ENCODE results near the gene MYO10.
A peak's percentile ranks its signal among the peaks of the same experiment; 100 is the strongest.
"Not testable (repeated sequence)": the region's sequence is repeated elsewhere in the genome, so short reads cannot be mapped to it uniquely, and the experiment has no call there.

MYO10 gene

DNA sequence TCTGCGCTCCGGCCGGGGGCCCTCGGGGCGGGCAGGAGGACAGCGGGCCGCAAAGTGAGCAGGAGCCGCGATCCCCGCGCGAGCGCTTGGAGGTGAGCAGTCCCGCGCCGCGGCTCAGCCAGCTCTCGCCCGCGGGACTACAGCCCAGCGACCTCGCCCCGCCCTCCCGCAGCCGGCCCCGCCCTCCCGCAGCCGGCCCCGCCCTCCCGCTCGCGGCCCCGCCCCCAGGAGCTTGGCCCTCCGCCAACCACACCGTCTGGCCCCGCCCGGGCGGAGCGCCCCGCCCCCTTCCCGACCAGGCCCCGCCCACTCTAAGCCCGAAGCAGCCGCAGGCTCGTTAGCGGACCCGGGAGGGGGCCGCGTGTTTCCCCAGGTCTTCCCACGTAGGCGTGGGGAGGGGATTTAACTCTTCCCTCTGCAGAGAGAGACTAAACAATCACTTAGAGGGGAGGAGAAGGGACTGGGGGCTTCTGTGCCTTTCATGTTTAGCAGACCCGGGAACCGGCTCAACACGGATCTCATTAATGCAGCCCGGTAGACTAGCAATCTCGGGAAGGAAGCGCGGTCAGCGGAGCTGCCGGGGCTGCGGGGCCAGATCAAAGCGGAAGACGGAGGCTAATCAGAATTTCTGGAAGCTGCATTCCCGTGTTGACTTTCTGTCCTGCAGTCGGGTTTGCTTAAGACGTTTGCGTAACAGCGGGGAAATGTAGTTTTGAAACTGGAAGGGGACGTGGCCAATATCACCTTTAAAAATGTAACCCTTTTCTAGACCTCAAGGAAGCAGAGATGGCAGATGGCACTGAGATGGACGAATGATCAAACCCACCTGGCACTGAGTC lies at the start of gene MYO10:
Gene MYO10, minus strand, starts transcription at position 139 of the 839 bp plus-strand sequence. CDS start 480 bp downstream, outside the sequence.
- peak within 1 kb of the TSS; percentile 80 for H3K4me3 ChIP-seq (ENCODE audit: insufficient read length, low read depth)
- H3K27me3 ChIP-seq (ENCODE audit: insufficient read depth, insufficient read length): peaks cover 54% of the 10 kb centered on the region
- H3K4me1 ChIP-seq (ENCODE audit: insufficient read depth, insufficient read length): peaks cover under 1% of the 10 kb centered on the region
- no peak for TF ChIP-seq YY1 (IDR thresholded peaks at IDR 0.05; ENCODE audit: insufficient read depth, insufficient read length)
- TF ChIP-seq ZNF274 (IDR thresholded peaks at IDR 0.05; ENCODE audit: low read depth, low read length): no peak
- TF ChIP-seq SUZ12 (IDR thresholded peaks at IDR 0.05; ENCODE audit: extremely low read depth, insufficient read depth, insufficient read length): no peak
- DNase-seq (ENCODE audit: low read depth, low spot score): peak; percentile 48
- H3K9me3 ChIP-seq (ENCODE audit: insufficient read depth, low read length): no peaks in the 10 kb centered on the region
- peaks cover 6% of the 10 kb centered on the region for H3K36me3 ChIP-seq (ENCODE audit: insufficient read depth, insufficient read length, low read length)
- H3K9ac ChIP-seq (ENCODE audit: insufficient read length, low read depth): peak within 1 kb of the TSS; percentile 81

DNA sequence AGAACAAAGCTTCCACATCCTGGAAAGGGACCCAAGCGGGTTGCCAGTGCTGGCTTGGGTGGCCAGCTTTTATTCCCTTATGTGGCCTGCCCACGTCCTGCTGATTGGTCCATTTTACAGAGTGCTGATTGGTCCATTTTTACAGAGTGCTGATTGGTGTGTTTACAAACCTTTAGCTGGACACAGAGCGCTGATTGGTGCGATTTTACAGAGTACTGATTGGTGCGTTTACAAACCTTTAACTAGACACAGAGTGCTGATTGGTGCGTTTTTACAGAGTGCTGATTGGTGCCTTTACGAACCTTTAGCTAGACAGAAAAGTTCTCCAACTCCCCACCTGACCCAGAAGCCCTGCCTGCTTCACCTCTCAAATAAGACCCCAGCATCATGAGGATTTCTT lies 49.2 kb upstream of the MYO10 start:
- not testable (repeated sequence) for DNase-seq (ENCODE audit: low read depth, low spot score); H3K9ac ChIP-seq (ENCODE audit: insufficient read length, low read depth); H3K27me3 ChIP-seq (ENCODE audit: insufficient read depth, insufficient read length); H3K36me3 ChIP-seq (ENCODE audit: insufficient read depth, insufficient read length, low read length); H3K4me3 ChIP-seq (ENCODE audit: insufficient read length, low read depth); H3K4me1 ChIP-seq (ENCODE audit: insufficient read depth, insufficient read length); H3K9me3 ChIP-seq (ENCODE audit: insufficient read depth, low read length)

- DNase-seq (ENCODE audit: low read depth, low spot score): no peak
- no peak for TF ChIP-seq SUZ12 (IDR thresholded peaks at IDR 0.05; ENCODE audit: extremely low read depth, insufficient read depth, insufficient read length)
- no peak for TF ChIP-seq ZNF274 (IDR thresholded peaks at IDR 0.05; ENCODE audit: low read depth, low read length)
- no peak for TF ChIP-seq YY1 (IDR thresholded peaks at IDR 0.05; ENCODE audit: insufficient read depth, insufficient read length)
- no peak overlapping the region for H3K9ac ChIP-seq (ENCODE audit: insufficient read length, low read depth)
- no peaks in the 10 kb centered on the region for H3K4me1 ChIP-seq (ENCODE audit: insufficient read depth, insufficient read length)
- no peak overlapping the region for H3K4me3 ChIP-seq (ENCODE audit: insufficient read length, low read depth)
- H3K36me3 ChIP-seq (ENCODE audit: insufficient read depth, insufficient read length, low read length): no peaks in the 10 kb centered on the region
- H3K27me3 ChIP-seq (ENCODE audit: insufficient read depth, insufficient read length): no peaks in the 10 kb centered on the region
- H3K9me3 ChIP-seq (ENCODE audit: insufficient read depth, low read length): 0 out of 2 replicates have a peak, but pooled peaks cover 6% of the 10 kb centered on the region
These were observed 47.9 kb upstream of the MYO10 start for GRCh38 chr5:16983972-16984371.

DNA sequence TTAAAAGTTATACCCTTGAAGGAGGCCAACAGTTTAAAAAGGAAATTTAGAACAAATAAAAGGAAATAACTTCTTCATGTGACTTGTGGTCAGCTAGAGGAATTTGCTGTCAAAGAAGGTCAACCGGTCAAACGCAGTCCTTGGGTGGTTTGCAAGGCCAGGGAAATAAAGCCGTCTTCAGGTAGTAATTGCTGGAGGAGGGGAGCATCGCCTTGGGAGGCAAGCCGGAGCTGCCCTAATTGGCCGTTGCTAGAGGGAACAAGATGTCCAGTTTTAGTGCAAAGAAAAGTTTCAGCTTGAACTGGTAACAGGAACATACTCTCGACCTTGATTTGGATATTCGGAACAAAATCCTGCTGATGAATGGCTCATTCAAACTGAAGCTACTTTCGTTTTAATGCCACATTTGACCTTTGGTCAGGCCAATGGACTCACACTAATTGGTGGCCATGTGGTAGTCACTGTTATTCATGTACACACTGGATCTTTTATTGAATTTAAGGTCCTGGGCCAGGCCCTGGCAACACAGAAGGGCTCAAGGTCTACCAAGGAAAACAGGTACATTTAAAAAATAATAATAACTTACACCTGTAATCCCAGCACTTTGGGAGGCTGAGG lies 47.0 kb upstream of the MYO10 start:
- H3K27me3 ChIP-seq (ENCODE audit: insufficient read depth, insufficient read length): no peaks in the 10 kb centered on the region
- no peak overlapping the region for H3K9ac ChIP-seq (ENCODE audit: insufficient read length, low read depth)
- no peaks in the 10 kb centered on the region for H3K36me3 ChIP-seq (ENCODE audit: insufficient read depth, insufficient read length, low read length)
- H3K4me3 ChIP-seq (ENCODE audit: insufficient read length, low read depth): no peak overlapping the region
- TF ChIP-seq YY1 (IDR thresholded peaks at IDR 0.05; ENCODE audit: insufficient read depth, insufficient read length) (no peak), ZNF274 (IDR thresholded peaks at IDR 0.05; ENCODE audit: low read depth, low read length) (no peak), SUZ12 (IDR thresholded peaks at IDR 0.05; ENCODE audit: extremely low read depth, insufficient read depth, insufficient read length) (no peak)
- DNase-seq (ENCODE audit: low read depth, low spot score): no peak
- 0 out of 2 replicates have a peak, but pooled peaks cover 6% of the 10 kb centered on the region for H3K9me3 ChIP-seq (ENCODE audit: insufficient read depth, low read length)
- H3K4me1 ChIP-seq (ENCODE audit: insufficient read depth, insufficient read length): no peaks in the 10 kb centered on the region

GRCh38 chr5:16981700-16982099 lies 45.6 kb upstream of the MYO10 start:
- no peak overlapping the region for H3K4me3 ChIP-seq (ENCODE audit: insufficient read length, low read depth)
- no peak overlapping the region for H3K9ac ChIP-seq (ENCODE audit: insufficient read length, low read depth)
- H3K27me3 ChIP-seq (ENCODE audit: insufficient read depth, insufficient read length): no peaks in the 10 kb centered on the region
- H3K9me3 ChIP-seq (ENCODE audit: insufficient read depth, low read length): 0 out of 2 replicates have a peak, but pooled peaks cover 6% of the 10 kb centered on the region
- no peaks in the 10 kb centered on the region for H3K4me1 ChIP-seq (ENCODE audit: insufficient read depth, insufficient read length)
- no peaks in the 10 kb centered on the region for H3K36me3 ChIP-seq (ENCODE audit: insufficient read depth, insufficient read length, low read length)
- DNase-seq (ENCODE audit: low read depth, low spot score): no peak
- no peak for TF ChIP-seq ZNF274 (IDR thresholded peaks at IDR 0.05; ENCODE audit: low read depth, low read length)
- TF ChIP-seq SUZ12 (IDR thresholded peaks at IDR 0.05; ENCODE audit: extremely low read depth, insufficient read depth, insufficient read length): no peak
- no peak for TF ChIP-seq YY1 (IDR thresholded peaks at IDR 0.05; ENCODE audit: insufficient read depth, insufficient read length)

DNA sequence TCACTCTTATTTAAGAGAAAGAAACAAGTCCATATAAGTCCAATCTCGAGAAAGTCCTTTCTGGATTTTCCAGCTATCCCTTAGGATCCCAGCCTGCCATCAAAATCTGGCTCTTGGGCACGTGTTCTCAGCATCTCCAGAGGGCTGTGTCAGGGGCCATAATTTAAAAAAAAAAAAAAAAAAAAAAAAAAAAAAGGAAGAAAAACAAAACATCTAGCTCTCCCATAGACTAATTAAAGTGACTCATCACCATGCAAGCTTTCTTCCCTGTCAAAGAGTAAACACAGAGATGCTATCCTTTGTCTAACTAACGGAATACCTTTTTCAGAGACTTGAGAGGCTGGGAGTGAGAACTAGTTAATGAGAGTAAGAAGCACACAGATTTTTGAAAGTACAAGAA lies 44.9 kb upstream of the MYO10 start:
- no peak for TF ChIP-seq SUZ12 (IDR thresholded peaks at IDR 0.05; ENCODE audit: extremely low read depth, insufficient read depth, insufficient read length)
- TF ChIP-seq ZNF274 (IDR thresholded peaks at IDR 0.05; ENCODE audit: low read depth, low read length): no peak
- no peak overlapping the region for H3K4me3 ChIP-seq (ENCODE audit: insufficient read length, low read depth)
- no peak for DNase-seq (ENCODE audit: low read depth, low spot score)
- no peaks in the 10 kb centered on the region for H3K4me1 ChIP-seq (ENCODE audit: insufficient read depth, insufficient read length)
- H3K9ac ChIP-seq (ENCODE audit: insufficient read length, low read depth): no peak overlapping the region
- H3K9me3 ChIP-seq (ENCODE audit: insufficient read depth, low read length): 0 out of 2 replicates have a peak, but pooled peaks cover 6% of the 10 kb centered on the region
- no peaks in the 10 kb centered on the region for H3K27me3 ChIP-seq (ENCODE audit: insufficient read depth, insufficient read length)
- no peaks in the 10 kb centered on the region for H3K36me3 ChIP-seq (ENCODE audit: insufficient read depth, insufficient read length, low read length)

DNA sequence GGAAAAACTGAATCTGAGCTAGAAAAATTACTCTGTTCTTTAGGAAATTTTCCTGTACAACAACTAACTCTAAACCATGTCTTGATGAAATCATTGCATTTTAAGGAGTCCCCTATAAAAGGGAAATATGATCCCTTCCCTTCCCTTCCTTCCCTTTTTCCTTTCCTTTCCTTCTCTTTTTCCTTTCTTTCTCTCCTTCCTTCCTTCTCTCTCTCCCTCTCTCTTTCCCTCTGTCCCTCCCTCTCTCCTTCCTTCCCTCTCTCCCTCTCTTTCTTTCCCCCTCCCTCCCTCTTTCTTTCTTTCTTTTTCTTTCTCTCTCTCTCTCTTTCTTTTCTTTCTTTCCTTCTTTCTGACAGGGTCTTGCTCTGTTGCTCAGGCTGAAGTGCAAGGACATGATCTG lies 42.2 kb upstream of the MYO10 start:
- Histone ChIP-seq H3K9ac (ENCODE audit: insufficient read length, low read depth) (no peak overlapping the region), H3K27me3 (ENCODE audit: insufficient read depth, insufficient read length) (no peaks in the 10 kb centered on the region), H3K4me3 (ENCODE audit: insufficient read length, low read depth) (no peak overlapping the region), H3K9me3 (ENCODE audit: insufficient read depth, low read length) (no peaks in the 10 kb centered on the region), H3K36me3 (ENCODE audit: insufficient read depth, insufficient read length, low read length) (no peaks in the 10 kb centered on the region), H3K4me1 (ENCODE audit: insufficient read depth, insufficient read length) (no peaks in the 10 kb centered on the region)
- TF ChIP-seq YY1 (IDR thresholded peaks at IDR 0.05; ENCODE audit: insufficient read depth, insufficient read length) (no peak), ZNF274 (IDR thresholded peaks at IDR 0.05; ENCODE audit: low read depth, low read length) (no peak), SUZ12 (IDR thresholded peaks at IDR 0.05; ENCODE audit: extremely low read depth, insufficient read depth, insufficient read length) (no peak)
- no peak for DNase-seq (ENCODE audit: low read depth, low spot score)
